Colon (tissue), 2 donors: ENCODE measurements around the gene CD28.

Experiments
- FAIRE-seq: peaks from 2 replicates; lab custom pipeline; 2012; peaks lifted over from hg19 to GRCh38; lab: Jason Lieb, UNC
- donor health status: control.
- donor health status: control.

The CD28 gene

DNA sequence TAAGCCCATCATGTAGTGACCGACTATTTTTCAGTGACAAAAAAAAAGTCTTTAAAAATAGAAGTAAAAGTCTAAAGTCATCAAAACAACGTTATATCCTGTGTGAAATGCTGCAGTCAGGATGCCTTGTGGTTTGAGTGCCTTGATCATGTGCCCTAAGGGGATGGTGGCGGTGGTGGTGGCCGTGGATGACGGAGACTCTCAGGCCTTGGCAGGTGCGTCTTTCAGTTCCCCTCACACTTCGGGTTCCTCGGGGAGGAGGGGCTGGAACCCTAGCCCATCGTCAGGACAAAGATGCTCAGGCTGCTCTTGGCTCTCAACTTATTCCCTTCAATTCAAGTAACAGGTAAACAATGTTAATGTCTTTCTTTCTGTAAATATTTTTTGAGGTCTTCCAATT lies at the start of gene CD28:
CD28 (plus strand) TSS at position 237 of the 400 bp plus-strand sequence; CDS start at position 295, 58 bp downstream.
- FAIRE-seq = no peak

DNA sequence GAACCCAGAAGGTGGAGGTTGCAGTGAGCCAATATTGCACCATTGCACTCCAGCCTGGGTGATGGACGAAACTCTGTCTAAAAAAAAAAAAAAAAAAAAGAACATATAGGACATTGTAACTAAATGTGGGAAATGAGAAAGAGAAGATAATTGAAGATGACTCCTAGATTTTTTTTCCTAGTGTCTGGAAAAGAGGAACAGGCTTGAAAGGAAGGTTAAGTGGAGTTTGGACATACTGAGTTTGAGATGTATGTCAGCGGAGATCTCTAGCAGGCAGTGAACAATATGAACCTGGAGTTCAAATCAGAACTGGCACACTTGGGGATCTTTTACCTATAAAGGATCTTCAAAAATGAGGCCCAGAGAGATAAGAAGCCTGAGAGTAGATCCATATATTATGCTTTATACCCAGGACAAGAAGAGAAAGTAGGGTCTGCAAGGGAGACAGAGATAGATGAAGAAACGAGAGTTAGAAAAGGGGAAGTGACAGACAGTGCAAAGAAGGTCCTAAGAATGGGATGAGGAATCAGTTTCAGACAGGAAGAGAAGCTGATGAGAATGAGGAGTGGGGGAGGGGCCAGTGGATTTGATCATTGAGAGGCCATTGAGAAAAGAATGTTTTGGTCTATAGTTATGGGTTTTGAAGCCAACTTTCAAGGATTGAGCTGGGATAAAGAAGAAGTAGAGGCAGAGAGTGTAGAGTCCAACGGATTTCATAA lies 46.9 kb upstream of the CD28 start:
- FAIRE-seq = no peak

DNA sequence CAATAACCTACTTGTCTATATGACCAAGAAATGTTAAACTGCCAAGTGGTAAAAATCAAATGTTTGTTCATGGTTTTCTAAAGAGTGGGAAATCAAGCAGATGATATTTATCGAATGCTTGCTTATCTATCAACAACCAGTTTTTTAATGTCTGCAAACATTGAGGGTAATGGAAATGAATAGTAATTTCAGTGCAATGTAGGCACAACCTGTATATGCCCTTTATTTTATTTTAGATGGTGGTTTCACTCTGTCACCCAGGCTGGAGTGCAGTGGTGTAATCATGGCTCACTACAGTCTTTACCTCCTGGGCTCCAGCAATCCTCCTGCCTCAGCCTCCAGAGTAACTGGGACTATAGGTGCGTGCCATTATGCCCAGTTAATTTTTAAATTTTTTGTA lies 46.0 kb upstream of the CD28 start:
- no peak for FAIRE-seq

DNA sequence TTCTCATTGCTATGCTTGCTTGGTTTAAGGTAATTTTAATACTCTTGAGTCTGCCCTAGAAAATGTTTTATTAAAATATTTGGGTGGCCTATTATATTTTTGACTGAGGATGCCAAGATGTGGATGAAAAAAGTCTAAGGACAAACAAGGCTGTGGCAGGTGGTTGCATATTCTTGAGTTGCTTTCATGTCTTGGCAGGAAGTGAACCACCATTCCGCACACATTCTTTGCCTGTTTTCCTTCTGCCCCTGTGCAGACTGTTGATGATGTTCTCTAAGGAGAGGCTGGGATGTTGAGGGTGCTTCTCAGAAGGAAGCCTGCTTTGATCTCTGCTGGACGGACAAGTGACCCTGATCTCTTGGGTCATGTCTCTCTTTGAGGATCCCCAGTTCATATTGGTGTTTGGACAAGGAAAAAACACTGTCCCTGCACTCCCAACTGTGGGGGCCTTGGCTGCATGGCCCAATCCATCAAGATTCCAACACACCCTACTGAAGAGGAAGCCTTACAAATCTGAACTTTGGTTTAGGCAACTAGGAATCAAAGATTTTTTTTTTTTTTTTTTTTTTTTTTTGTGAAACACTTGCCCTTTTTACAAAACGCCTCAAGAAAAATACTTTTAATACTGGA lies 45.0 kb upstream of the CD28 start:
- FAIRE-seq = no peak

DNA sequence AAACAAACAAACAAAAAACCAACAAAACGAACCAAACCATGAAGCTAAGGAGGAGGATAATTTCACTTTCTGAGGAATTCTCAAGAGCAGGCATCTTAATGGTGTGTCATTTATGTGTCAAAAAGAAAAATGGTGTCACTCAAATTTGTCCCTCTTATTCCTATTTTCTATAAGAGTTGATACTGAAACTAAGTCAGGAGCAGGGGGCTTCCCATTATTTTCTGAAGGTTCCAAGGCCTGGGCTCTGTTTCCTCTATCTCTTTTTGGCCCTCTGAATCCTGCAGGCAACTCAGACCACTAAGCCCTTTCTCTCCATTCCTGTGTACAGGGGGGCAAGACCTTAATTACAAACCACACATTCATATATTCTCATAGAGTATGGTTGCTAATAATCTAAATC lies 44.0 kb upstream of the CD28 start:
- no peak for FAIRE-seq

DNA sequence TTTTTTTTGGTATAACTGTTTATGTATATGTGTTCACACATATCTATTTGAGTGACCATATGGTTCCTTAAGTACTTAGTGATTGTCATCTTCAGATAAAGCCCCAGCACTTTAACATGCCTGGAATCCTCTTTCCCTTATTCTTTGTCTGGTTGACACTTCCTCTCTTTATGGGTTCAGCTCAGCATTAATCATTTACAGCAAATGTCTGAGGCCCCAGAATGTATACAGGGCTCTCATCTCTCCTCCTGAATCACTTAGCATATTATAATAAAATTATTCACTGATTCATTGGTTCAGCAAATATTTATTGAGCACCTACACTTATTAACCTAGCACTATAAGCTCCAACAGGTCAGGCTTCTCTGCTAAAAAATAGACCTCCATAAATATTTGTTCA lies 43.5 kb upstream of the CD28 start:
- FAIRE-seq = no peak

DNA sequence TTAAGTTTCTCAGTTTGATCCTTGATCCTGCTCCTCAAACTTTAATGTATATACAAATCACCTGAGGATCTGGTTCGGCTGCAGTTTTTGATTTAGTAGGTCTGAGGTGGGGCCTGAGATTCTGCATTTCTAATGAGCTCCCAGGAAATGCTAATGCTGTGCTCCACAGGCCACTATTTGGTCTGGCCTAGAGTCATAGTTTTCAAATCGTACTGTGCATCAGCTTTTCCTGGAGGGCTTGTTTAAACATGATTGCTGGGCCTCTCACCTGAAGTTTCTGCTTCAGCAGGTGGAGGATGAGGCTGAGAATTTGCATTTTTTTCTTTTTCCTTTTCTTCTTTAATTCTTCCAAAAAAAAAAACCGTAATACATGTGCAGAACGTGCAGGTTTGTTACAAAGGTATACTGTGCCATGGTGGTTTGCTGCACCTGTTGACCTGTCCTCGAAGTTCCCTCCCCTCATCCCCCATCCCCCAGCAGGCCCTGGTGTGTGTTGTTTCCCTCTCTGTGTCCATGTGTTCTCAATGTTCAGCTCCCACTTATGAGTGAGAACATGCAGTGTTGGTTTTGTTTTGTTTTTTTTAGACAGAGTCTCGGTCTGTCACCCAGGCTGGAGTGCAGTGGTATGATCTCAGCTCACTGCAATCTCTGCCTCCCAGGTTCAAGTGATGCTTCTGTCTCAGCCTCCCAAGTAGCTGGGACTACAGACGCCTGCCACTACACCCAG lies 42.2 kb upstream of the CD28 start:
- FAIRE-seq = no peak

DNA sequence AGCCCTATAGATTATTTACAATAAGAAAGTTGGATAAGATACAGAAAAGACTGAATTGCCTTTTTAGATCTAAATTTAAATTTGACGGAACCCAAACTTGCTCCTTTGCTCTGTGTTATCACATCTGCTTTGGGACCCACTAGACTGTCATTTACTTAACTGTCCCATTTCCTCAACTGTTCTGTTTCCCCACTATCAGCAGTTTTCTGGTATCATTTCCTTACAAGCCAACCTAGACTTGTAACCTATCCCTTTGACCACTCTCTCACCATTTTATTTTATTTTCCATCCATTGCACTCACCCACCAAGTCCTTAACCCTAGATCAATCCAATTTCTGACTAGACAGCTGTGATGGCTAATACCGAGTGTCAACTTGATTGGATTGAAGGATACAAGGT lies 38.6 kb upstream of the CD28 start:
- FAIRE-seq = no peak

DNA sequence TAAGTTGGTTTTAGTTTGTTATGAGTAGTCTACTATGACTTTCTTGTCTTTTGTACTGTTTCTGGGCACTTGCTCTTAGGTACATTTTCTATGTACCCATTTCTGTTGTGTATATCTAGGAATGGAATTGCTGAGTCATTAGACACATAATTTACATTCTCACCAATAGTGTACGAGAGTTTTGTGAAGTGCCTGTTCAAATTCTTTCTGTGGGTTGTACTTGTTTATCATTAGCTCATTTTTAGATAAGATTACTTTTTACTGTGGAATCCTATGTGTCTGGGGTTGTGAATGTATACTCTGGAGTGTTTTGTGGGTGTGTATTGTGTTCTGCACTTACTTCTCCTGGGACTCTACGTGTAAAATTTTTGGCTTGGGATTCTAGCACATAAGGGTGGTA lies 36.6 kb upstream of the CD28 start:
- no peak for FAIRE-seq

DNA sequence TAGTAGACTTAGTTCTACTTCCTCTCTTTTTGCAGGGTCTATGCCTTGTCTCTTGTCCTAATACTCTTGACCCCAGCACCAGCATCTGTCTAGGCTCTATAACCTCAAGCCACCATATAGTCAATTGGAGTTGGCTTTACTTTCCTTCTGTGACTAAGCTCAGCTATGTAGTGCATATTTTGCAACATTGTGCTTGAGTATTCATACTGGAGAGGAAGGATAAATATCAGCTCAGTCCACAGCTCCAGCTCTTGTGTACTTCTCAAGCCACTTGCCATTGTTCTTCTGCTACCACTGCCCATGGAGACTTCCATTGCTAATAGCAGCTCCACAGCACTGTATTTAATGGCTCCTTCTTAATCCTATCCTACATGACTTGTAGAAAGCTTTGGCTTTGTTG lies 35.5 kb upstream of the CD28 start:
- no peak for FAIRE-seq

DNA sequence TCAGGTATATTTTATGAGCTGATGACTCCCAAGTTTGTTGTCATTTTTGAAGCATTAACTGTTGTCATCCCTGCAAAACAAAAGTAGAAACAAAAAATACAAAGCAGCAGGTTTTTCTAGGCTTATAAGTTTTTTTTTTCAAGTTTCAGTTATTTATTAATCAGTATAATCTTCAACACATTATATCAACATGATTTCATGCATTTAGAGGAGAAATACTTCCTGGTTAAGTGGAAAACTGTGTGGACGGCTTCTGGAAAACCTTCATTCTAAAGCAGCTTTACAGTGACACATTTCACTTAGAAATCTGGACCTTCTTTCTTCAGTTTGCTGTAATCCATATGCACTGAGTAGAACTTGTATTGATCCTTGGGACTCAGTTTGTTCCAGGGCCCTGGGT lies 34.6 kb upstream of the CD28 start:
- FAIRE-seq = no peak

DNA sequence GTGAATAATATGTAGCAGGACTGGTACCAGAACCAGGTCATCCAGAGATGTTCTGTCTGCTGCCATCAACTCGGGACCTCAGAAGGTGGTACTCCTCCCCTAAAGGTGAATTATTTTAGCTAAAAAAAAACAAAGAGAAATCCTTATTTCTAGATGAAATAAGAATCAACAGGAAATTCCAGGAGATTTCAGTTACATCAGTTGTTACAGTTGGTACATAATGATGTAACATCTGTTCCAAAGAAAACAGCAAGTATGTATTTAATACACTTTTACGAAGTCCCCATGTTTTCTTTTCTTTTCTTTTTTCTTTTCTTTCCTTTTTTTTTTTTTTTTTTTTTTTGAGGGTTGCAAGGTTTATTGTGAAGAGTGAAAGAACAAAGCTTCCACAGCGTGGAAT lies 33.6 kb upstream of the CD28 start:
- FAIRE-seq = no peak

DNA sequence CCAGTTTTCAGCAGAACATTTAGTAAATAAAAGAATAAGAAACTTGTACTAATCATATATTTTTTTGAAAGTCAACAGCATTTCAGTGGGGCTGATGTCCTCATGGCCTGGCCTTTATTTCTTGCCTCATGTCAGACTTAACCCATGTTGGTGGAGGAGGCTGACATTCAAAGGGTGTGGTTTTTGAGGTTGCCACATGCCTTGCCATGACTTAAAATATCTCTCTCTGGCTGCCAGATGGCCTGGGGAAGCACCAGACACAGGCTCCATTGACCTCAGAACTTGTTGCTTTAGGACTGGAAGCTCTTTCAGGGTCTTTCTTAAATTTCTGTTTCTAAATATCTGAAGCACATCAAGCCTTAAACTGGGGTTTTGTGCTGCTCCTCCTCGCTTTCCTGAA lies 32.5 kb upstream of the CD28 start:
- no peak for FAIRE-seq

DNA sequence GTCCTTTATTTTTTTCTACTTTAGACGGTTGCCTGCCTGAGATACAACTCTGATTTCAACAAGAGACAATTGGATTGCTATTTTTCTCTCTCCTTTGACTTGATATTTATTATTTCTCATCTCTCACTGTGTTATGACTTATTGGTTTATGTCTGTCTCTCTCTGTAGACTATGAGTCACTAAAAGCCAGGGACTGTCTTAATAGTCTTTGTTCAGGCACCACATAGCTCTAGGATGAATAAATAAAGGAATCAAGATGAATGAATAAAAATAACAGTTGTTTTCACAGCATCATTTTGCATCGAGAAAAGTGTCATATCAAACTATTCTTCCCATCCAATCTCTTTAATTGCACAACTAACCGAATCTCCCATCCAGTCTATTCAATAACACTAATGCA lies 31.4 kb upstream of the CD28 start:
- FAIRE-seq = no peak

DNA sequence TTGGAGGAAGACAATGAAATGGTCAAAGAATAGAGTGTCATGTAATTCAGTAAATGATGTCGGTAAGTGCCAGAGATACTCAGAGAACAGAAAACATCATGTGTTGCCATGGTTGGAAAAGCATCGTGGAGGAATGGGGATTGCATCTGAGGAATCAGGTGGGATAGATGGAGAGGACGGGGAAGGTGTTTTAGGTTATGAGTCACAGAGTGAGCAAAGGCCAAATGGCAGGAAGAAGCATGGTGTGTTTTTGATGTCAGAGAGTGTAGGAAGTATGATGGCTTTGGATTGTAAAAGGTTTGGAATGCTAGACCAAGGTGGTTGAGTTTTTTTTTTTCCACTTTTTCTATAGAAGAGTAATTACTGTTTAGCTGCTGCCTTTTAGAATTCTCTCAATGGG lies 27.5 kb upstream of the CD28 start:
- no peak for FAIRE-seq

DNA sequence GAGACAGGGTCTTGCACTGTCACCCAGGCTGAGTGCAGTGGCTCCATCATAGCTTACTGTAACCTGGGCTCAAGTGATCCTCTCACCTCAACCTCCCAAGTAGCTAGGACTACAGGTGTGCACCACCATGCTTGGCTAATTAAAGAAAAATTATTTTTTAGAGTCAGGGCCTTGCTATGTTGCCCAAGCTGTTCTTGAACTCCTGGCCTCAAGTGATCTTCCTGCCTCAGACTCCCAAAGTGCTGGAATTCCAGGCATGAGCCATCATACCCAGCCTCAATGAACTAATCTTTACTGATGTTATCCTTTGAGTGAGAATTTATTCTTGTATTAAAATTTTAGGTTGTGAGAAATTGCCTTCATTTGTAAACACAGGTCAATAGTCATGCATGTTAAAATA lies 27.0 kb upstream of the CD28 start:
- FAIRE-seq = no peak

DNA sequence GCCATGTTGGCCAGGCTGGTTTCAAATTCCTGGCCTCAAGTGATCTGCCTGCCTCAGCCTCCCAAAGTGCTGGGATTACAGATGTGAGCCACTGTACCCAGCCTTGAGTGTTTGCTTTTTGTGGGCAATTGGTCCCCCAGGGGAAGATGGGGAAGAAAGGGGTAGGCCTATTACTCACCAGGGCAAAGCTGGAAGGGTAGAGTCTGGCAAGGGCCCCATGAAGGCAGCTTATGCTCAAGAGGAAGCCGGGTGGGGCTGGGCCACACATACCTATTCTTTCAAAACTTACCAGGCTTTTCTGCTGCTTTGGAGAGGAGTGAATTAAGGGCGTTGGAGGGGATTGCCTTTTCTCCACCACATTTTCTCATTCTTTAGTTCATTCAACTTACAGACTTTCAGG lies 24.5 kb upstream of the CD28 start:
- FAIRE-seq = no peak

DNA sequence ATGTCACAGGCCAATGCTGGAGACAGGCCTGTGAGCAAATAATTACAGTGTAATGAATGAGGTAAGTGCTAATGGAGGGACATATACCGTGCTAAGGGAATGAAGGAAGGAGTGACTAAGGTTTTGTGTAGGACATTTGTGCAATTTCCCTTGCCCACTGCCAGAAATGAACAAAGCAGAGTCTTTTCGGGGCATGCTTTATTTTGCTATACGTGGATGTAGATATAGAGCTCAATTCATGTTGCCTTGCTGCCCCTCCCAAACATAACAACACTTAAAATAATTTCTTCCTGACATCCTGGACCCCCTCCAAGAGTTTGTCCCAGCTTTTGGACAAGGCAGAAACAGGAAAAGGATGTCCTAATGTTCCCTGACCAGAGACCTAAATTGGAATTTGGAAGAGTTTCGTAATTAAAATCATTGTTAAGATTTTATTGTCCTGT lies 23.7 kb upstream of the CD28 start:
- no peak for FAIRE-seq

DNA sequence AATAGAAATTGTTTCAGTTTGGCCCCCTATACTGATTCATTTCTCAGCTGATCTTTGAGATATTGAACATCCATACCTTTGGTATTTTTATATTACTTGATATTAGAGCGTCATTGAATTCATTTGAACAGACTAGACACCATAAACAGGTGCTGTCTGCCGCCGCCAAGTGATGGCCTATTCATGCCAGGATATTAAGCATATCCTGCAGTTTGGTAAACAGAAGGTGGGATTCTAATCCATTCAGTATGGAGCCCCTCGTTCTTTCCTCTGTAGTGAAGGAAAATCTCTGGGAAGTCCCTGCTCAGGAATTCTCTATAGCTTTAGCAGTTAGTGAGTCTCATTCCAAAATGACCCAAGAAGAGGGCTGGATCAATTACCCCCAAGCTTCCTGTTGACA lies 23.0 kb upstream of the CD28 start:
- no peak for FAIRE-seq

DNA sequence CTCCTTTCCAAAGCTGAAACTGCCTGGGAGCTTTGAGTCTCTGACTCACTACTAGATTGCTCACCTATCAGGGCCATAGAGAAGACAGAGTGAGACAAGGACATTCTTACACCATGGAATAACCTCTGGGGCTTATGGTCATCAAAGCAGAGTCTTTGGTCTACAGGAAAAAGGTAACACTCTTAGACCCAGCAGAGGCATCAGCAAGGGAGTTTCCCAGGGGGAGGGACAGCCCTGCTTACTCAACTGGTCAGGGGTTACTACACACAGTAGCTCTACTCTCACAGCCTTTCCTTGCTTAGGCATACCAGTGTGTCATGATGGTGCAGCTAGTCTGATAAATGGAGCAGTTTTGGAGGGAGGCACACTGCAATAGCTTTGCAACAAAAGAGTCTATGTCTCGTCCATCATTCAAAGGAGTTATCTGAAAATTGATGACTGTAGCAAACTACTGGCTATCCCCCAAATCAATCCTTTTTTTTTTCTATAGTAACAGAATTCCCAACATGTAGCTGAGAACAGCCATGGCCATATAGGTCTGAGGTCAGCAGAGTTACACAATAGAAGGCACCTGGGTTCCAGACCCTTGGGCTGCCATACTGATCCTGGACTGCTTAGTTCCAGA lies 22.4 kb upstream of the CD28 start:
- no peak for FAIRE-seq

DNA sequence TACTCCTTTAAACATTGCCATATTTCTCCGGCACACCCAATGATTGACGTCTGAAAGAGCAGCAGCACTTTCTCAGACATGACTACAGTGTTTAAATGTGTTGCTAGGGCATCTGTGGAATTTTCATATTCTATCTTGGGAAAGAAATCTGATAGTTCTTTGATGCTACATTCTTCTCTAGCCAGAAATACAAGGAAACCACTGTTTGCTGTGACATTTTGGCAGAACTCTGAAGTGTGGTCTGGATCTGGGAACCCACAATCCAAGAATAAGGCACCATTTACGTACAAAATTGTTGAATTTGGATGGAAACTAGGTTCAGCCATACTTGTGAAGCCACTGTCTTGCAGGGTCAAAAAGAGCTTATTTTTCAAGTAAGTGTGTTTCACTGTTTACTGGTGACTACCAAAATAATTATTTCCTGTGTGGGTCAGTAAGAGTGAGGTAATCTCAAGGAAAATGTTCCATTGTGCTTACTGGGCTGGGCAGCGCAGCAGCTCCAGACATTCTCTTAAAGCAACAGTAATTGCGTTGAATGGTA lies 21.3 kb upstream of the CD28 start:
- FAIRE-seq = no peak

DNA sequence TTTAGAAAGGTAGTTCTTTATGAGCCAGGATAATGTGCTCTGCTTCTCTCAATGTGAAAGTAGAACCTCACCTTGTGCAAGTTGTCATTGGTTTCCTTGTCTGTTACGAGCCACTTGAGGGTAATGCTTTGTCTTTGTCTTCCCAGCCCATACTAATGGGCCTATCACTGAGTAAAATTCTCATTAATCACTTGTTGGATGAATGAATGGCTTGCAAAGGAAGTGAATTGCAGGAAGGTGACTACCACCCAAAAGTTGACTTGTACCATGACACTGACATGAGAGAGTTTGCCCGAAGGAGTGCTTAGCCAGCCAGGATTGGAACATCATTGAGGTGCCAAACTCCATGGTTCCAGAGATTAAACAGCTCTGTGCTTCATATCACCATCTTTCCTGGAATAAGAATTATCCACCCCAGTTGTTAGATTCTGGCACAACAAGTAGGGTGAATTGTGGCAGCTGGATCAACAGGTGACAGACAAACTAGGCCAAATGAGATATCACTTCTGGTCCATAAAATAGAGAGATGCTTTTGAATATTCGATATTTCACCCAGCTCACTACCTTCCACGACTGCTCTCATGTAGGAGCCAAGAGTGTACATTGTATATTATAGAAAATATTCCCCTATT lies 20.5 kb upstream of the CD28 start:
- no peak for FAIRE-seq
